LHCN-M2 (cell line): ENCODE results near the gene PSME2. TPM values are rescaled to one million over a fixed set of nuclear protein-coding genes. Genes with fewer than 3 reads are reported as not detected.

Experiments
- DNase-seq: peaks from one replicate; pipeline ENCODE4 v3.0.0-alpha.2; 2012; ENCODE audit warnings: low read depth
- total RNA-seq: library from RNA; depleted of rRNA; stranded (reverse); fragments of >200 nt; gene quantifications from 2 replicates; pipeline ENCODE4 v1.2.3, GENCODE V29; 2014; rRNA removed

The PSME2 gene
- total RNA-seq, 1 experiment from 2014 or later: 81.9 TPM

DNA sequence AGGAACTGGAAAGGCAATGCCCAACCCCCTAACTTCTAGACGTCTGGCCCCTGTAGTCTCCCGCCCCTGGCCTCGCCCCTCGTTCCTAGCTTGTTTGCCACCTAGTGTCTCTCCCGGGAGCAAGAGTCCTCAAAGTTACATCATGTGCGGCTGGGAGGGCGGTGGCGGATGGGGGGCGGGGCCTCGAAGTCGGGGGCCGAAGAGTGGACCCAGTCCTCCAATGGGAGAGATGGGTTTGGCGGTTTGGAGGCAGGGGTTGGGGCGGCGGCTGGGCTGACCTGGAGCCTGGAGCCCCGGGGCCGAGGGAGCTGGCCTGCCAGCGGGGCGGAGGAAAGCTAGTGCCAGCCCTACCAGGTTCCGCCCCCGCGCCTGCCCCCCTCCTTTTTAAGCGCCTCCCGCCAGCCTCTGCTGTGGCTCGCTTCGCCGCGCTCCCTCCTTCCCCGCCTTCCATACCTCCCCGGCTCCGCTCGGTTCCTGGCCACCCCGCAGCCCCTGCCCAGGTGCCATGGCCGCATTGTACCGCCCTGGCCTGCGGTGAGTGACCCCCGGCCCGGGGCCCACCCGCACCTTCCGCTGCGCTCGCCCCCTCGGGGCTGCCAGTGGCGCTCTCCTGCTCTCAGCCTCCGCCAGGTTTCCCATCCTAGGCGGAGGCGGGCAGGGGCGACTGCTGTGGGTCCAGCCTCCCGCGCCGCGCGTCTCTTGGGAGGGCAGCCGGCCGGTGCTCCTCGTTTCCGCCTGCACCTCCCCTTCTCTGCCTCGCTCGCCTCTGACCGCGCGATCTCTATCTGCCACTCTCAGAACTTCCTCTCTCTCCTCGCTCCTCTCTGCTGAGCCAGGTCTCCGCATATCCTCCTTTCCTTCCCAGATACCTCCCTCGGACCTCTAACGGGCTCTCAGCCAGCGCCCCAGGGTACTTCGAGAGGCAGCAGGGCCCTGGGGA is 52.2 kb downstream of the PSME2 start, which contains the start of gene PCK2:
Gene PCK2 (plus strand): TSS at position 411 of the 940 bp plus-strand sequence. CDS start 95 bp downstream, at position 506.
- DNase-seq: peak; percentile 70

Other genes with a start within 250 kb of the PSME2 start
- gene DHRS4, start 192.8 kb downstream of the PSME2 start, total RNA-seq: 42.1 and 50.6 TPM in 2 replicates
- 6.2 and 10.3 TPM in 2 replicates for gene DHRS4L2, start 157.7 kb downstream of the PSME2 start, total RNA-seq
- gene CARMIL3, start 94.6 kb downstream of the PSME2 start, total RNA-seq: under 0.01 TPM in 1 of 2 replicates, not detected in the other
- not detected in 2 replicates for gene CPNE6, start 75.0 kb downstream of the PSME2 start, total RNA-seq
- gene PCK2, start 52.3 kb downstream of the PSME2 start, total RNA-seq: 5.1 and 9.4 TPM in 2 replicates
- gene DCAF11, start 31.8 kb downstream of the PSME2 start, total RNA-seq: 52.8 and 64.6 TPM in 2 replicates
- gene NRL, start 31.7 kb downstream of the PSME2 start, total RNA-seq: 1.6 and 3.0 TPM in 2 replicates
- gene FITM1, start 16.0 kb downstream of the PSME2 start, total RNA-seq: 8.0 and 12.9 TPM in 2 replicates
- 90.0 and 143 TPM in 2 replicates for gene PSME1, start 10.4 kb downstream of the PSME2 start, total RNA-seq
- 25.2 and 25.6 TPM in 2 replicates for gene EMC9, start 5.0 kb downstream of the PSME2 start, total RNA-seq
- gene RNF31, start 888 bp upstream of the PSME2 start, total RNA-seq: 44.2 and 82.1 TPM in 2 replicates
- gene IRF9, start 14.7 kb upstream of the PSME2 start, total RNA-seq: 43.3 and 70.1 TPM in 2 replicates
- gene REC8, start 25.5 kb upstream of the PSME2 start, total RNA-seq: 1.6 and 5.5 TPM in 2 replicates
- 75.0 and 87.9 TPM in 2 replicates for gene IPO4, start 42.2 kb upstream of the PSME2 start, total RNA-seq
- gene TM9SF1, start 48.8 kb upstream of the PSME2 start, total RNA-seq: 84.2 and 85.8 TPM in 2 replicates
- not detected in 2 replicates for gene TSSK4, start 59.1 kb upstream of the PSME2 start, total RNA-seq
- 48.6 and 54.1 TPM in 2 replicates for gene CHMP4A, start 66.9 kb upstream of the PSME2 start, total RNA-seq
- gene MDP1, start 69.5 kb upstream of the PSME2 start, total RNA-seq: 16.6 and 18.5 TPM in 2 replicates
- 260 and 318 TPM in 2 replicates for gene NEDD8, start 85.8 kb upstream of the PSME2 start, total RNA-seq
- 83.1 and 87.8 TPM in 2 replicates for gene GMPR2, start 86.3 kb upstream of the PSME2 start, total RNA-seq
- gene TINF2, start 96.0 kb upstream of the PSME2 start, total RNA-seq: 55.9 and 56.6 TPM in 2 replicates
- gene TGM1, start 116.6 kb upstream of the PSME2 start, total RNA-seq: 0.38 and 2.5 TPM in 2 replicates
- 29.0 and 29.4 TPM in 2 replicates for gene RABGGTA, start 125.0 kb upstream of the PSME2 start, total RNA-seq
- 14.4 and 16.1 TPM in 2 replicates for gene DHRS1, start 153.2 kb upstream of the PSME2 start, total RNA-seq
- gene NOP9, start 153.2 kb upstream of the PSME2 start, total RNA-seq: 23.0 and 23.7 TPM in 2 replicates
- gene CIDEB, start 161.4 kb upstream of the PSME2 start, total RNA-seq: 0.34 TPM in 1 of 2 replicates, not detected in the other
- gene LTB4R2, start 163.5 kb upstream of the PSME2 start, total RNA-seq: 2.4 and 2.5 TPM in 2 replicates
- gene LTB4R, start 164.9 kb upstream of the PSME2 start, total RNA-seq: 0.90 and 1.7 TPM in 2 replicates
- gene ADCY4, start 188.5 kb upstream of the PSME2 start, total RNA-seq: under 0.01 TPM in 1 of 2 replicates, not detected in the other
- gene RIPK3, start 193.4 kb upstream of the PSME2 start, total RNA-seq: not detected in 2 replicates
- gene NFATC4, start 221.6 kb upstream of the PSME2 start, total RNA-seq: 17.1 and 21.6 TPM in 2 replicates